Neural cell (in vitro differentiated cells): ENCODE results near the gene ISOC2. TPM values are rescaled to one million over a fixed set of nuclear protein-coding genes. Genes with fewer than 3 reads are reported as not detected.

Experiments
- H2AFZ ChIP-seq: fragments of 200-600, 300-800 bp; sonication (generic), shearing (Covaris generic); 2 replicates; pipeline ENCODE4 v1.6.0; 2014; ENCODE audit warnings: low read depth, mild to moderate bottlenecking, antibody characterized with exemption, low read length, moderate library complexity
- H3F3A ChIP-seq: fragments of 200-600 bp; shearing (Covaris generic); 2 replicates; pipeline ENCODE4 v1.6.1; 2016; ENCODE audit warnings: mild to moderate bottlenecking, moderate library complexity, mixed read lengths, antibody characterized with exemption, low read length; ENCODE audit not compliant: insufficient read depth, poor library complexity, severe bottlenecking
- H3K27ac ChIP-seq: fragments of 200-600, 300-800 bp; sonication (generic), shearing (Covaris generic); 2 replicates; pipeline ENCODE4 v1.5.1; 2014; ENCODE audit warnings: mild to moderate bottlenecking, low read length, moderate library complexity
- H3K27me3 ChIP-seq: fragments of 300-800, 200-600 bp; sonication (generic), shearing (Covaris generic); 2 replicates; pipeline ENCODE4 v1.6.0; 2014; ENCODE audit warnings: mild to moderate bottlenecking, low read depth, low read length, moderate library complexity; ENCODE audit not compliant: insufficient read depth
- H3K36me3 ChIP-seq: fragments of 300-800, 200-600 bp; sonication (generic), shearing (Covaris generic); 2 replicates; pipeline ENCODE4 v1.5.1; 2014; ENCODE audit warnings: mild to moderate bottlenecking, antibody characterized with exemption, low read length, moderate library complexity; ENCODE audit not compliant: insufficient read depth
- H3K4me2 ChIP-seq: fragments of 300-800, 200-600 bp; sonication (generic), shearing (Covaris generic); 2 replicates; pipeline ENCODE4 v1.6.0; 2014; ENCODE audit warnings: mild to moderate bottlenecking, low read length
- H3K4me3 ChIP-seq: fragments of 300-800, 200-600 bp; sonication (generic), shearing (Covaris generic); 2 replicates; pipeline ENCODE4 v1.5.1; 2014; ENCODE audit warnings: mild to moderate bottlenecking, low read length, moderate library complexity
- H3K79me2 ChIP-seq: fragments of 200-600 bp; shearing (Covaris generic); replicated peaks from 2 replicates; pipeline ENCODE4 v1.6.0; 2014; ENCODE audit warnings: mild to moderate bottlenecking, low read length, moderate library complexity; ENCODE audit not compliant: insufficient read depth
- H3K9ac ChIP-seq: fragments of 300-800, 200-600 bp; sonication (generic), shearing (Covaris generic); 2 replicates; pipeline ENCODE4 v1.6.1; 2016; ENCODE audit warnings: mild to moderate bottlenecking, low read length, mixed read lengths
- H3K9me2 ChIP-seq: fragments of 200-600 bp; shearing (Covaris generic); 2 replicates; pipeline ENCODE4 v1.6.1; 2016; ENCODE audit warnings: mild to moderate bottlenecking, low read length, mixed read lengths; ENCODE audit not compliant: insufficient read depth
- H3K9me3 ChIP-seq: fragments of 200-600, 300-800 bp; sonication (generic), shearing (Covaris generic); 2 replicates; pipeline ENCODE4 v1.6.1; 2016; ENCODE audit warnings: mild to moderate bottlenecking, mixed run types, low read length, moderate library complexity, mixed read lengths
- H4K20me1 ChIP-seq: fragments of 200-600 bp; shearing (Covaris generic); 2 replicates; pipeline ENCODE4 v1.6.1; 2016; ENCODE audit warnings: mild to moderate bottlenecking, mixed run types; ENCODE audit not compliant: insufficient read depth
- CTCF ChIP-seq: fragments of 450-650 bp; IDR thresholded peaks from 2 replicates; pipeline ENCODE4 v1.5.1; 2014; ENCODE audit warnings: antibody characterized with exemption, mild to moderate bottlenecking, moderate library complexity; ENCODE audit not compliant: poor library complexity, severe bottlenecking
- EP300 ChIP-seq: fragments of 450-650 bp; conservative IDR thresholded peaks from 2 replicates; pipeline ENCODE4 v1.6.1; 2014; ENCODE audit warnings: antibody characterized with exemption, mild to moderate bottlenecking, moderate library complexity; ENCODE audit not compliant: poor library complexity, severe bottlenecking
- EZH2 ChIP-seq: fragments of 200-600, 300-800 bp; shearing (Covaris generic), sonication (generic); IDR thresholded peaks from 2 replicates; pipeline ENCODE4 v1.6.1; 2014; ENCODE audit warnings: antibody characterized with exemption, low read length, borderline replicate concordance, mild to moderate bottlenecking; ENCODE audit not compliant: insufficient read depth, poor library complexity, severe bottlenecking
- MXI1 ChIP-seq: fragments of 450-650 bp; conservative IDR thresholded peaks from 2 replicates; pipeline ENCODE4 v1.6.1; 2014; ENCODE audit warnings: antibody characterized with exemption, mild to moderate bottlenecking; ENCODE audit not compliant: poor library complexity, severe bottlenecking
- POLR2AphosphoS5 ChIP-seq: IDR thresholded peaks from 2 replicates; pipeline ENCODE4 v1.6.1; 2012
- RAD21 ChIP-seq: fragments of 450-650 bp; conservative IDR thresholded peaks from 2 replicates; pipeline ENCODE4 v1.6.1; 2014; ENCODE audit warnings: antibody characterized with exemption, mild to moderate bottlenecking, moderate library complexity
- REST ChIP-seq: IDR thresholded peaks from 2 replicates; pipeline ENCODE4 v1.6.1; 2012; ENCODE audit warnings: borderline replicate concordance
- SMC3 ChIP-seq: fragments of 450-650 bp; conservative IDR thresholded peaks from 2 replicates; pipeline ENCODE4 v1.6.1; 2014; ENCODE audit warnings: antibody characterized with exemption, mild to moderate bottlenecking, moderate library complexity; ENCODE audit not compliant: poor library complexity
- TAF1 ChIP-seq: IDR thresholded peaks from 2 replicates; pipeline ENCODE4 v1.6.1; 2012; ENCODE audit warnings: low read depth
- polyA plus RNA-seq: library from polyadenylated mRNA; depleted of rRNA; stranded (reverse); fragments of >200 nt; gene quantifications from 2 replicates; pipeline ENCODE4 v1.2.3, GENCODE V29; 2014

ISOC2 gene
- polyA plus RNA-seq, 1 donor from 2014 or later: 48.1 TPM

- Histone ChIP-seq H2AFZ (no peak overlapping the region), H3K27ac (no peak overlapping the region)
- TF ChIP-seq EP300 (no peak), SMC3 (no peak), POLR2AphosphoS5 (no peak), TAF1 (no peak), REST (no peak), CTCF (no peak), EZH2 (no peak), RAD21 (no peak), MXI1 (no peak)
Measured at GRCh38 chr19:55474269-55475265, 13.1 kb upstream of the ISOC2 start.

GRCh38 chr19:55473225-55474012, 12.0 kb upstream of the ISOC2 start:
- Histone ChIP-seq H3K9me2 (no peaks in the 10 kb centered on the region), H3K36me3 (no peaks in the 10 kb centered on the region), H3F3A (no peaks in the 10 kb centered on the region), H3K9ac (no peak overlapping the region), H3K4me2 (no peak overlapping the region), H3K27ac (no peak overlapping the region), H2AFZ (no peak overlapping the region), H3K79me2 (peaks cover 8% of the 10 kb centered on the region), H4K20me1 (no peaks in the 10 kb centered on the region), H3K4me3 (no peak overlapping the region), H3K9me3 (no peaks in the 10 kb centered on the region), H3K27me3 (no peaks in the 10 kb centered on the region)
- TF ChIP-seq EP300 (no peak), REST (no peak), POLR2AphosphoS5 (no peak), TAF1 (no peak), SMC3 (no peak), CTCF (no peak), RAD21 (no peak), MXI1 (no peak), EZH2 (no peak)

More at GRCh38 chr19:55474269-55475265, 13.1 kb upstream of the ISOC2 start:
- H3F3A ChIP-seq: no peaks in the 10 kb centered on the region
- H3K9me2 ChIP-seq: no peaks in the 10 kb centered on the region
- no peak overlapping the region for H3K4me2 ChIP-seq
- no peaks in the 10 kb centered on the region for H3K36me3 ChIP-seq
- no peaks in the 10 kb centered on the region for H4K20me1 ChIP-seq
- no peaks in the 10 kb centered on the region for H3K9me3 ChIP-seq
- H3K4me3 ChIP-seq: no peak overlapping the region
- H3K79me2 ChIP-seq: peaks cover 8% of the 10 kb centered on the region
- H3K9ac ChIP-seq: no peak overlapping the region
- no peaks in the 10 kb centered on the region for H3K27me3 ChIP-seq
